Smooth muscle cell (in vitro differentiated cells): ENCODE data around the gene EIF4ENIF1. TPM values are rescaled to one million over a fixed set of nuclear protein-coding genes. Genes with fewer than 3 reads are reported as not detected.

ENCODE experiments used
- DNase-seq: peaks from one replicate; lab custom pipeline; 2025; ENCODE audit not compliant: unreplicated experiment; lab: John Stamatoyannopoulos, UW
- H2AFZ ChIP-seq: fragments of 200-600 bp; sonication (generic); 2 replicates; pipeline ENCODE4 v1.6.0; 2016; ENCODE audit warnings: antibody characterized with exemption, low read depth, mild to moderate bottlenecking
- H3F3A ChIP-seq: fragments of 200-600 bp; sonication (generic); 2 replicates; pipeline ENCODE4 v1.6.0; 2017; ENCODE audit warnings: antibody characterized with exemption, low read depth
- H3K27ac ChIP-seq: fragments of 200-600 bp; sonication (generic); 2 replicates; pipeline ENCODE4 v1.5.1; 2016; ENCODE audit warnings: low read depth, mild to moderate bottlenecking
- H3K27me3 ChIP-seq: fragments of 200-600 bp; sonication (generic); 2 replicates; pipeline ENCODE4 v1.6.1; 2016; ENCODE audit warnings: low read depth, mild to moderate bottlenecking
- H3K36me3 ChIP-seq: fragments of 200-600 bp; sonication (generic); 2 replicates; pipeline ENCODE4 v1.5.1; 2016; ENCODE audit warnings: low read depth
- H3K4me1 ChIP-seq: fragments of 200-600 bp; sonication (generic); 2 replicates; pipeline ENCODE4 v1.5.1; 2016; ENCODE audit warnings: low read depth
- H3K4me2 ChIP-seq: fragments of 200-600 bp; sonication (generic); 2 replicates; pipeline ENCODE4 v1.6.0; 2016; ENCODE audit warnings: mild to moderate bottlenecking
- H3K4me3 ChIP-seq: fragments of 200-600 bp; sonication (generic); 2 replicates; pipeline ENCODE4 v1.5.1; 2016; ENCODE audit warnings: mild to moderate bottlenecking
- H3K79me2 ChIP-seq: fragments of 200-600 bp; sonication (generic); 2 replicates; pipeline ENCODE4 v1.6.0; 2016; ENCODE audit warnings: low read depth, mild to moderate bottlenecking
- H3K9ac ChIP-seq: fragments of 200-600 bp; sonication (generic); 2 replicates; pipeline ENCODE4 v1.6.0; 2016; ENCODE audit warnings: low read depth
- H3K9me3 ChIP-seq: fragments of 200-600 bp; sonication (generic); replicated peaks from 2 replicates; pipeline ENCODE4 v1.5.1; 2016; ENCODE audit warnings: low read depth
- H4K20me1 ChIP-seq: fragments of 200-600 bp; sonication (generic); 2 replicates; pipeline ENCODE4 v1.6.0; 2016; ENCODE audit warnings: low read depth
- WGBS: methylation state at CpG from one replicate; pipeline ENCODE4 v1.1.7; 2016; ENCODE audit warnings: low lambda C conversion rate; 5-methylcytosine and 5-hydroxymethylcytosine counted together
- polyA plus RNA-seq: library from polyadenylated mRNA; unstranded; fragments of >200 nt; fragmentation: Nextera tagmentation; extraction: Ambion mirVana; gene quantifications from 2 replicates; pipeline ENCODE4 v1.2.1, GENCODE V29; 2016
- total RNA-seq: library from RNA; depleted of rRNA; stranded (reverse); fragments of >200 nt; gene quantifications from 2 replicates; pipeline ENCODE4 v1.2.3, GENCODE V29; 2014
- TF ChIP-seq, protein P1 (sequence below): fragments of 200-600 bp; sonication (generic); IDR thresholded peaks from 2 replicates; pipeline ENCODE4 v1.5.1; 2017; ENCODE audit warnings: borderline replicate concordance, mild to moderate bottlenecking, antibody characterized with exemption; ENCODE audit not compliant: insufficient read depth, poor library complexity, severe bottlenecking

The EIF4ENIF1 gene
- total and polyA plus RNA-seq, 2 experiments from 2014 or later: 11.6 to 15.5 TPM

DNA sequence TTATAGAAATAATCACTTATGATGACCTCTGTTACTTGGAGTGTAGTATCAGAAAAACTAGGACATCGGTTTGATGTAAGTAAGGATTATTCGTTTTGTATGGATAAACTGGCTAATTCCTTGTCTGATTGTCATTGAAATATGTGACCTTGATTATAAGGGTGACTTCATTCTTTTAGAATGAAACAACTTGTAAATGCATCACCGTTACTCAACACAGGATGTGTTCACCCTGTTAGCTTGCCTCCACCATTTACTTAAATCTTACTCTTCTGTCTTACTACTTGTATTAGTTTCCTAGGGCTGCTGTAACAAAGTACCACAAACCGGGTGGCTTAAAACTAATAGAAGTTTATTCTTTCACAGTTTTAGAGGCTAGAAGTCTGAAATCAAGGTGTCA, 14.6 kb upstream of the EIF4ENIF1 start:
- H3K27ac ChIP-seq: no peak overlapping the region
- 73% methylated on average over 4 of the region's 4 CpGs for WGBS
- no peaks in the 10 kb centered on the region for H3F3A ChIP-seq
- no peak overlapping the region for H3K4me3 ChIP-seq
- H3K9ac ChIP-seq: no peak overlapping the region
- H2AFZ ChIP-seq: no peak overlapping the region
- no peaks in the 10 kb centered on the region for H4K20me1 ChIP-seq
- no peak overlapping the region for H3K4me2 ChIP-seq
- no peak for DNase-seq
- no peaks in the 10 kb centered on the region for H3K36me3 ChIP-seq
- peaks cover 5% of the 10 kb centered on the region for H3K9me3 ChIP-seq
- H3K27me3 ChIP-seq: no peaks in the 10 kb centered on the region
- TF ChIP-seq, protein P1, sequence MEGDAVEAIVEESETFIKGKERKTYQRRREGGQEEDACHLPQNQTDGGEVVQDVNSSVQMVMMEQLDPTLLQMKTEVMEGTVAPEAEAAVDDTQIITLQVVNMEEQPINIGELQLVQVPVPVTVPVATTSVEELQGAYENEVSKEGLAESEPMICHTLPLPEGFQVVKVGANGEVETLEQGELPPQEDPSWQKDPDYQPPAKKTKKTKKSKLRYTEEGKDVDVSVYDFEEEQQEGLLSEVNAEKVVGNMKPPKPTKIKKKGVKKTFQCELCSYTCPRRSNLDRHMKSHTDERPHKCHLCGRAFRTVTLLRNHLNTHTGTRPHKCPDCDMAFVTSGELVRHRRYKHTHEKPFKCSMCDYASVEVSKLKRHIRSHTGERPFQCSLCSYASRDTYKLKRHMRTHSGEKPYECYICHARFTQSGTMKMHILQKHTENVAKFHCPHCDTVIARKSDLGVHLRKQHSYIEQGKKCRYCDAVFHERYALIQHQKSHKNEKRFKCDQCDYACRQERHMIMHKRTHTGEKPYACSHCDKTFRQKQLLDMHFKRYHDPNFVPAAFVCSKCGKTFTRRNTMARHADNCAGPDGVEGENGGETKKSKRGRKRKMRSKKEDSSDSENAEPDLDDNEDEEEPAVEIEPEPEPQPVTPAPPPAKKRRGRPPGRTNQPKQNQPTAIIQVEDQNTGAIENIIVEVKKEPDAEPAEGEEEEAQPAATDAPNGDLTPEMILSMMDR: no peak
- no peaks in the 10 kb centered on the region for H3K4me1 ChIP-seq
- H3K79me2 ChIP-seq: no peaks in the 10 kb centered on the region

- TF ChIP-seq, protein P1: no peak
- no peak overlapping the region for H3K9ac ChIP-seq
- H3K79me2 ChIP-seq: no peaks in the 10 kb centered on the region
- no peak overlapping the region for H3K4me2 ChIP-seq
- H4K20me1 ChIP-seq: no peaks in the 10 kb centered on the region
- H3K4me1 ChIP-seq: no peaks in the 10 kb centered on the region
- H3F3A ChIP-seq: no peaks in the 10 kb centered on the region
- no peak overlapping the region for H2AFZ ChIP-seq
- no peaks in the 10 kb centered on the region for H3K27me3 ChIP-seq
- H3K27ac ChIP-seq: no peak overlapping the region
- 86% methylated on average over 14 of the region's 14 CpGs for WGBS
- H3K4me3 ChIP-seq: no peak overlapping the region
- no peaks in the 10 kb centered on the region for H3K36me3 ChIP-seq
- H3K9me3 ChIP-seq: peaks cover 5% of the 10 kb centered on the region
- DNase-seq: no peak
Measured at GRCh38 chr22:31503211-31503964, 13.7 kb upstream of the EIF4ENIF1 start.

GRCh38 chr22:31501738-31502137, 12.1 kb upstream of the EIF4ENIF1 start:
- DNase-seq: no peak
- H3K9me3 ChIP-seq: no peaks in the 10 kb centered on the region
- no peaks in the 10 kb centered on the region for H4K20me1 ChIP-seq
- no peak overlapping the region for H3K9ac ChIP-seq
- H3K27me3 ChIP-seq: no peaks in the 10 kb centered on the region
- TF ChIP-seq, protein P1: no peak
- no peak overlapping the region for H3K27ac ChIP-seq
- no peak overlapping the region for H2AFZ ChIP-seq
- no peak overlapping the region for H3K4me3 ChIP-seq
- H3K79me2 ChIP-seq: peaks cover 6% of the 10 kb centered on the region
- no peaks in the 10 kb centered on the region for H3F3A ChIP-seq
- no peak overlapping the region for H3K4me2 ChIP-seq
- H3K4me1 ChIP-seq: no peaks in the 10 kb centered on the region
- no peaks in the 10 kb centered on the region for H3K36me3 ChIP-seq
- 94% methylated on average over 2 of the region's 2 CpGs for WGBS
